GM10266 (cell line): ENCODE measurements around the gene MOK.

ENCODE experiments used
- DNase-seq: peaks from one replicate; pipeline ENCODE4 v3.0.0; 2012; ENCODE audit errors: extremely low spot score
- TF ChIP-seq, protein P1 (sequence below): IDR thresholded peaks from 2 replicates; pipeline ENCODE4 v1.5.1; 2012; ENCODE audit warnings: mild to moderate bottlenecking, low read depth; ENCODE audit not compliant: control insufficient read depth, insufficient read depth; ENCODE audit errors: missing control alignments

Gene MOK

DNA sequence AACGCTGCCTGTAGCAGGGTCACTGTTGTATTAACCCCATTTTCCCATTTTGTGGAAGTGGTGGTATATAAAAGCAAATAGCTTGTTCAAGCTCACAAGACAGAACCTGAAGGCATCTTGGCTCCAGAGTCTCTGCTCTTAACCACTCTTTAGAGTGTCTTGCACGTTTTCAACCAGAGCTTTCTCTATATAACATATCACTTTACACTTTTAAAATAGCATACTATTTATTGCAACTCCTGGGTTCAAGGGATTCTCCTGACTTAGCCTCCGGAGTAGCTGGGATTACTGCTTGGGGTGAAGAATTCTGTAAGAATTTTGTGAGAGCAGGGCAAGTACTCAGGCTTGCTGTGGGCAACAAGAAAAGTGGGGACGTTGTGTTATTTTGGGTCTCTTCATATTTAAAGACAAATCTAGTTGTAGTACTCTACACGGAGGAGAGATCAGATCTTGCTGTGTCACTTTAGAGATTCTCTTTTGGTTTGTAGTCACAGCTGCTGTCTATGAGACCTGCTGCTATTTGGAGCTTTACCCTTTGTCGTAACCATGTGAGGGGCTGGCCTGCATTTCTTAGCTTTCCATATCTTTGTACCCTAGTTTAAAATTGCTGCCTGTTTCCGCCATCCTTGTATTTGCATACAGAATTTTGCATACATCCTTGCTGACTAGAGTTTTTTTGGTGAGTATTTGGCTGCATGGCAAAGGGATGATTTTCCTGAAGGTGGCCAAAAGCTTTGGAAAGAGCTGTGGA lies 124.5 kb downstream of the MOK start:
- TF ChIP-seq, protein P1, sequence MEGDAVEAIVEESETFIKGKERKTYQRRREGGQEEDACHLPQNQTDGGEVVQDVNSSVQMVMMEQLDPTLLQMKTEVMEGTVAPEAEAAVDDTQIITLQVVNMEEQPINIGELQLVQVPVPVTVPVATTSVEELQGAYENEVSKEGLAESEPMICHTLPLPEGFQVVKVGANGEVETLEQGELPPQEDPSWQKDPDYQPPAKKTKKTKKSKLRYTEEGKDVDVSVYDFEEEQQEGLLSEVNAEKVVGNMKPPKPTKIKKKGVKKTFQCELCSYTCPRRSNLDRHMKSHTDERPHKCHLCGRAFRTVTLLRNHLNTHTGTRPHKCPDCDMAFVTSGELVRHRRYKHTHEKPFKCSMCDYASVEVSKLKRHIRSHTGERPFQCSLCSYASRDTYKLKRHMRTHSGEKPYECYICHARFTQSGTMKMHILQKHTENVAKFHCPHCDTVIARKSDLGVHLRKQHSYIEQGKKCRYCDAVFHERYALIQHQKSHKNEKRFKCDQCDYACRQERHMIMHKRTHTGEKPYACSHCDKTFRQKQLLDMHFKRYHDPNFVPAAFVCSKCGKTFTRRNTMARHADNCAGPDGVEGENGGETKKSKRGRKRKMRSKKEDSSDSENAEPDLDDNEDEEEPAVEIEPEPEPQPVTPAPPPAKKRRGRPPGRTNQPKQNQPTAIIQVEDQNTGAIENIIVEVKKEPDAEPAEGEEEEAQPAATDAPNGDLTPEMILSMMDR: no peak
- no peak for DNase-seq
